ENCODE measurements around the gene ARPP19.

Gene ARPP19

GRCh38 chr15:52559575-52559974 lies 9.3 kb downstream of the ARPP19 start:
- TF ChIP-seq CTCF (conservative IDR thresholded peaks at IDR 0.05; ENCODE audit: control insufficient read depth, insufficient read depth, low read depth, low read length), result no peak
- H3K4me3 ChIP-seq (ENCODE audit: control insufficient read depth, low read depth, low read length), result no peak overlapping the region
- DNase-seq (ENCODE audit: low read depth), result peak; percentile 59

GRCh38 chr15:52559022-52559421 lies 9.8 kb downstream of the ARPP19 start:
- no peak for TF ChIP-seq CTCF (conservative IDR thresholded peaks at IDR 0.05; ENCODE audit: control insufficient read depth, insufficient read depth, low read depth, low read length)
- H3K4me3 ChIP-seq (ENCODE audit: control insufficient read depth, low read depth, low read length), result no peak overlapping the region
- DNase-seq (ENCODE audit: low read depth), result no peak

GRCh38 chr15:52558196-52558595 lies 10.6 kb downstream of the ARPP19 start:
- no peak for TF ChIP-seq CTCF (conservative IDR thresholded peaks at IDR 0.05; ENCODE audit: control insufficient read depth, insufficient read depth, low read depth, low read length)
- peak; percentile 84 for DNase-seq (ENCODE audit: low read depth)
- H3K4me3 ChIP-seq (ENCODE audit: control insufficient read depth, low read depth, low read length), result no peak overlapping the region

- DNase-seq (ENCODE audit: low read depth), result no peak
- no peak for TF ChIP-seq CTCF (conservative IDR thresholded peaks at IDR 0.05; ENCODE audit: control insufficient read depth, insufficient read depth, low read depth, low read length)
Measured at GRCh38 chr15:52557274-52557641, 11.6 kb downstream of the ARPP19 start.

GRCh38 chr15:52556524-52557273 lies 12.1 kb downstream of the ARPP19 start:
- DNase-seq (ENCODE audit: low read depth), result no peak
- no peak for TF ChIP-seq CTCF (conservative IDR thresholded peaks at IDR 0.05; ENCODE audit: control insufficient read depth, insufficient read depth, low read depth, low read length)
- H3K4me3 ChIP-seq (ENCODE audit: control insufficient read depth, low read depth, low read length), result no peak overlapping the region

More at GRCh38 chr15:52557274-52557641, 11.6 kb downstream of the ARPP19 start:
- no peak overlapping the region for H3K4me3 ChIP-seq (ENCODE audit: control insufficient read depth, low read depth, low read length)

- DNase-seq (ENCODE audit: low read depth), result no peak
- H3K4me3 ChIP-seq (ENCODE audit: control insufficient read depth, low read depth, low read length), result no peak overlapping the region
- TF ChIP-seq CTCF (conservative IDR thresholded peaks at IDR 0.05; ENCODE audit: control insufficient read depth, insufficient read depth, low read depth, low read length), result no peak
Measured at GRCh38 chr15:52552303-52552702, 16.5 kb downstream of the ARPP19 start.
